ENCODE data around the gene ADRB2. TPM values are rescaled to one million over a fixed set of nuclear protein-coding genes. Genes with fewer than 3 reads are reported as not detected.

The ADRB2 gene
- total RNA-seq, 1 donor = under 0.01 TPM

DNA sequence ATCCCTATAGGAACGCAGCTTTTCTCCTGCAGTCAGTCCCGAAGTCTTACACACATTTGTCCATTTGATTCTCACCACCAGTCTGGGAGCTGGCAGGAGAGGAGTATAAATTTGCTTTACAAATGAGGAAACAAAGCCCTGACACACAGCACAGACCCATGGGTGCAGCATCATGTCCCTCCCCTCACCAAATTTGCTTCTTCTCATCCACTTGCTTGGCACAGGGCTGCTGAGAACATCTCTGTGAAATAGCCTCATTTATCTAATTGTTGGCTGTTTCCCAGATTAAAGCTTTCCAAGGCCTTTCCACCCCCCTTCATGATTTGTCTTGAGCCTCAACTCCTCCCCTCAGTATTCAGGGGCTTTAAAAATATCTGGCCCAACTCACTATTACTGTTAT is 11.3 kb upstream of the ADRB2 start:
- no peak overlapping the region for H3K4me2 ChIP-seq (ENCODE audit: insufficient read depth, low read length)
- H3K27ac ChIP-seq (ENCODE audit: low read depth, low read length) = no peak overlapping the region
- DNase-seq (ENCODE audit: insufficient read length, low spot score, missing footprints) = no peak
- no peak overlapping the region for H2AFZ ChIP-seq (ENCODE audit: low read length)
- no peak overlapping the region for H3K4me3 ChIP-seq (ENCODE audit: insufficient read depth, low read length)
- H3K4me1 ChIP-seq (ENCODE audit: insufficient read depth, low read length) = no peaks in the 10 kb centered on the region
- H4K20me1 ChIP-seq (ENCODE audit: insufficient read depth, low read length) = no peaks in the 10 kb centered on the region
- TF ChIP-seq, protein P1, sequence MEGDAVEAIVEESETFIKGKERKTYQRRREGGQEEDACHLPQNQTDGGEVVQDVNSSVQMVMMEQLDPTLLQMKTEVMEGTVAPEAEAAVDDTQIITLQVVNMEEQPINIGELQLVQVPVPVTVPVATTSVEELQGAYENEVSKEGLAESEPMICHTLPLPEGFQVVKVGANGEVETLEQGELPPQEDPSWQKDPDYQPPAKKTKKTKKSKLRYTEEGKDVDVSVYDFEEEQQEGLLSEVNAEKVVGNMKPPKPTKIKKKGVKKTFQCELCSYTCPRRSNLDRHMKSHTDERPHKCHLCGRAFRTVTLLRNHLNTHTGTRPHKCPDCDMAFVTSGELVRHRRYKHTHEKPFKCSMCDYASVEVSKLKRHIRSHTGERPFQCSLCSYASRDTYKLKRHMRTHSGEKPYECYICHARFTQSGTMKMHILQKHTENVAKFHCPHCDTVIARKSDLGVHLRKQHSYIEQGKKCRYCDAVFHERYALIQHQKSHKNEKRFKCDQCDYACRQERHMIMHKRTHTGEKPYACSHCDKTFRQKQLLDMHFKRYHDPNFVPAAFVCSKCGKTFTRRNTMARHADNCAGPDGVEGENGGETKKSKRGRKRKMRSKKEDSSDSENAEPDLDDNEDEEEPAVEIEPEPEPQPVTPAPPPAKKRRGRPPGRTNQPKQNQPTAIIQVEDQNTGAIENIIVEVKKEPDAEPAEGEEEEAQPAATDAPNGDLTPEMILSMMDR (IDR thresholded peaks at IDR 0.05; ENCODE audit: extremely low read depth, low read depth, low read length) = no peak
- no peaks in the 10 kb centered on the region for H3K9me3 ChIP-seq (ENCODE audit: low read depth, low read length)
- H3K27me3 ChIP-seq (ENCODE audit: insufficient read depth, low read length) = no peaks in the 10 kb centered on the region
- H3K36me3 ChIP-seq (ENCODE audit: insufficient read depth, low read length) = no peaks in the 10 kb centered on the region
- no peaks in the 10 kb centered on the region for H3K79me2 ChIP-seq (ENCODE audit: insufficient read depth, low read length)

DNA sequence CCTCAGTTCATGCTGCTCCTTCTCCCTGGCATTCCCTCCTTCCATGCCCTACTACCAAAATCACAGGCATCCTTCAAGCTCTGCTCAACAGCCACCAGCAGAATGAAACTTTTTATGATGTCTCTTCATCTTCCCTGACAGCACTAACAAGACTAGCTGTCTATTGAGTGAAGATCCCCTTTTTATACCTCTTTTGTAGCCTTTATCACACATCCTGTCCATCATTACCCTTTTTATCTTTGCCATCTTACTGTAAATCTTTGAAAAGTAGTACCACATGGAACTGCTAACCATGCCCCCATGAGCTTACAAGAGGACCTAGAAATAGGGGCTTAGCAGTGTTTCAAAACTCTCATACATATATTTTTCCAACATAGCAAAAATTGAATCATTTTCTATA is 10.8 kb upstream of the ADRB2 start:
- no peak overlapping the region for H3K27ac ChIP-seq (ENCODE audit: low read depth, low read length)
- no peaks in the 10 kb centered on the region for H3K27me3 ChIP-seq (ENCODE audit: insufficient read depth, low read length)
- no peaks in the 10 kb centered on the region for H3K79me2 ChIP-seq (ENCODE audit: insufficient read depth, low read length)
- no peaks in the 10 kb centered on the region for H3K4me1 ChIP-seq (ENCODE audit: insufficient read depth, low read length)
- TF ChIP-seq, protein P1 (IDR thresholded peaks at IDR 0.05; ENCODE audit: extremely low read depth, low read depth, low read length) = no peak
- no peaks in the 10 kb centered on the region for H3K36me3 ChIP-seq (ENCODE audit: insufficient read depth, low read length)
- no peak overlapping the region for H3K4me3 ChIP-seq (ENCODE audit: insufficient read depth, low read length)
- DNase-seq (ENCODE audit: insufficient read length, low spot score, missing footprints) = no peak
- no peaks in the 10 kb centered on the region for H3K9me3 ChIP-seq (ENCODE audit: low read depth, low read length)
- no peak overlapping the region for H3K4me2 ChIP-seq (ENCODE audit: insufficient read depth, low read length)
- no peak overlapping the region for H2AFZ ChIP-seq (ENCODE audit: low read length)
- no peaks in the 10 kb centered on the region for H4K20me1 ChIP-seq (ENCODE audit: insufficient read depth, low read length)

DNA sequence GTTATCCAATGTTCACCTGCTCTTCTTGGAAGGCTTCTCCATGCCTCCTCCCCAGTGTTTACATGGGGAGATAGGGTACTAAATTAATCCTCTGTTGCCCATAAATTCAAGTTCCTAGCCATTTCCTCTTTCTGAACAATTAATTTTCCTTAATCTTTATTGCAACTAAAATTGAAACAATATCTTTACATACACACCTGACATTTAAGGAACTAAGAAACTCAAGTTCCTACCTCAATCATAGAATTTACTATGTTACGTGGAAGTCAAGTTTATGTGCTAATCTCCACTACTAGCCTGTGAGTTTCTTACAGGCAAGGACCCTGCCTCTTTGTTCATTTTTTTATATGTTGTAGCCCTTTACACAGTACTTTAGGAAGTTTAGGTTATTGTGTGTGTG is 10.1 kb upstream of the ADRB2 start:
- no peak for DNase-seq (ENCODE audit: insufficient read length, low spot score, missing footprints)
- Histone ChIP-seq H3K36me3 (ENCODE audit: insufficient read depth, low read length) (no peaks in the 10 kb centered on the region), H3K79me2 (ENCODE audit: insufficient read depth, low read length) (no peaks in the 10 kb centered on the region), H3K4me2 (ENCODE audit: insufficient read depth, low read length) (no peak overlapping the region), H3K27ac (ENCODE audit: low read depth, low read length) (no peak overlapping the region), H3K9me3 (ENCODE audit: low read depth, low read length) (no peaks in the 10 kb centered on the region), H4K20me1 (ENCODE audit: insufficient read depth, low read length) (no peaks in the 10 kb centered on the region), H2AFZ (ENCODE audit: low read length) (no peak overlapping the region), H3K4me3 (ENCODE audit: insufficient read depth, low read length) (no peak overlapping the region), H3K27me3 (ENCODE audit: insufficient read depth, low read length) (no peaks in the 10 kb centered on the region), H3K4me1 (ENCODE audit: insufficient read depth, low read length) (no peaks in the 10 kb centered on the region)
- TF ChIP-seq, protein P1 (IDR thresholded peaks at IDR 0.05; ENCODE audit: extremely low read depth, low read depth, low read length) = no peak

DNA sequence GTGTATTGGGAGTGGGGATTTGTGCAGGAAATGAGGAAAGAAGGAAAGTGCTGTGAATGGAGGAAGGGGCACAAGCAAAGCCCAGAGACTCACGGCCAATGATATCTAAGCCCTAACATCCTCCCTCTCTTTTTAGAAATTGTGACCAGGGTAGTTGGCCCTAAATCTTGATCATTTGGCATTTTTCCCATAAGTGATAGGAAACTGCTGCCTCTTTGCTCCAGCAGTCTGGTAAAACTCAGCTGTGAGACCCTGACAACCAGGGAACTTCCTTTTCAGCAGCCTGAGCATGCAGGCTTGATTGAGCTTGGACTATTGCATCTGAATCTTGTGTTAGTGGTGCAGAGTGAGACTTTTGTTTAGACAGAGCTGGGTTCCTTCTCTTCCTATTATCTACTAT is 9.6 kb upstream of the ADRB2 start:
- H3K27me3 ChIP-seq (ENCODE audit: insufficient read depth, low read length) = no peaks in the 10 kb centered on the region
- DNase-seq (ENCODE audit: insufficient read length, low spot score, missing footprints) = no peak
- H3K4me3 ChIP-seq (ENCODE audit: insufficient read depth, low read length) = no peak overlapping the region
- no peak overlapping the region for H3K4me2 ChIP-seq (ENCODE audit: insufficient read depth, low read length)
- no peaks in the 10 kb centered on the region for H3K4me1 ChIP-seq (ENCODE audit: insufficient read depth, low read length)
- TF ChIP-seq, protein P1 (IDR thresholded peaks at IDR 0.05; ENCODE audit: extremely low read depth, low read depth, low read length) = no peak
- no peak overlapping the region for H2AFZ ChIP-seq (ENCODE audit: low read length)
- no peaks in the 10 kb centered on the region for H3K9me3 ChIP-seq (ENCODE audit: low read depth, low read length)
- H4K20me1 ChIP-seq (ENCODE audit: insufficient read depth, low read length) = no peaks in the 10 kb centered on the region
- H3K27ac ChIP-seq (ENCODE audit: low read depth, low read length) = no peak overlapping the region
- no peaks in the 10 kb centered on the region for H3K36me3 ChIP-seq (ENCODE audit: insufficient read depth, low read length)
- H3K79me2 ChIP-seq (ENCODE audit: insufficient read depth, low read length) = no peaks in the 10 kb centered on the region

All from osteoblast (primary cell).